ENCODE results near the gene GH2.

DNA sequence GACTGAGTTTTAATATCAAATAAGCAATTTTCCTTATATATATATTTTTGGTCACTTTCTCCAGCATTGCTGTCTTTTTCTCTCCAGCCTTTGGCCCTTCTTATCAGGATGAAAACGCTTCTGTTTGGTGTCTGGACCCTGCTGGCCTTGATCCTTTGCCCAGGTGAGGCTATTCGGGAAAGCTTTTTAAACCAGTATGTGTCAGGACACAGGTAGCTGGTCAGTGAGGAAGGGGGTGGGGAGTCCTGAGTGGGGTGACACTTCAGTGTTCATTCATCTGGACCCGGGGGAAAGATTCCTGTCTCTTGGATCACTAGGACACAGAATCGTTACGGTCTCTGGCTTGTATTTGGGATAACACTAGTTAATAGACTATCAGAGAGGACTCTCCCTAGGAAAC is 27.0 kb downstream of the GH2 start:
- TF ChIP-seq GABPA (IDR thresholded peaks at IDR 0.05 in 1 of 2, conservative IDR thresholded peaks at IDR 0.05 in 1 of 2) = no peak
- TF ChIP-seq, protein P1, sequence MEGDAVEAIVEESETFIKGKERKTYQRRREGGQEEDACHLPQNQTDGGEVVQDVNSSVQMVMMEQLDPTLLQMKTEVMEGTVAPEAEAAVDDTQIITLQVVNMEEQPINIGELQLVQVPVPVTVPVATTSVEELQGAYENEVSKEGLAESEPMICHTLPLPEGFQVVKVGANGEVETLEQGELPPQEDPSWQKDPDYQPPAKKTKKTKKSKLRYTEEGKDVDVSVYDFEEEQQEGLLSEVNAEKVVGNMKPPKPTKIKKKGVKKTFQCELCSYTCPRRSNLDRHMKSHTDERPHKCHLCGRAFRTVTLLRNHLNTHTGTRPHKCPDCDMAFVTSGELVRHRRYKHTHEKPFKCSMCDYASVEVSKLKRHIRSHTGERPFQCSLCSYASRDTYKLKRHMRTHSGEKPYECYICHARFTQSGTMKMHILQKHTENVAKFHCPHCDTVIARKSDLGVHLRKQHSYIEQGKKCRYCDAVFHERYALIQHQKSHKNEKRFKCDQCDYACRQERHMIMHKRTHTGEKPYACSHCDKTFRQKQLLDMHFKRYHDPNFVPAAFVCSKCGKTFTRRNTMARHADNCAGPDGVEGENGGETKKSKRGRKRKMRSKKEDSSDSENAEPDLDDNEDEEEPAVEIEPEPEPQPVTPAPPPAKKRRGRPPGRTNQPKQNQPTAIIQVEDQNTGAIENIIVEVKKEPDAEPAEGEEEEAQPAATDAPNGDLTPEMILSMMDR (IDR thresholded peaks at IDR 0.05; ENCODE audit: low read depth, low read length, missing input control) = no peak
- no peak for TF ChIP-seq TAF1 (conservative IDR thresholded peaks at IDR 0.05)
- TF ChIP-seq RAD21 (IDR thresholded peaks at IDR 0.05) = no peak
- no peak for TF ChIP-seq RXRA (IDR thresholded peaks at IDR 0.05)

All from liver (tissue), 3 donors.